Measurements from ENCODE around the gene SRC.

The SRC gene

DNA sequence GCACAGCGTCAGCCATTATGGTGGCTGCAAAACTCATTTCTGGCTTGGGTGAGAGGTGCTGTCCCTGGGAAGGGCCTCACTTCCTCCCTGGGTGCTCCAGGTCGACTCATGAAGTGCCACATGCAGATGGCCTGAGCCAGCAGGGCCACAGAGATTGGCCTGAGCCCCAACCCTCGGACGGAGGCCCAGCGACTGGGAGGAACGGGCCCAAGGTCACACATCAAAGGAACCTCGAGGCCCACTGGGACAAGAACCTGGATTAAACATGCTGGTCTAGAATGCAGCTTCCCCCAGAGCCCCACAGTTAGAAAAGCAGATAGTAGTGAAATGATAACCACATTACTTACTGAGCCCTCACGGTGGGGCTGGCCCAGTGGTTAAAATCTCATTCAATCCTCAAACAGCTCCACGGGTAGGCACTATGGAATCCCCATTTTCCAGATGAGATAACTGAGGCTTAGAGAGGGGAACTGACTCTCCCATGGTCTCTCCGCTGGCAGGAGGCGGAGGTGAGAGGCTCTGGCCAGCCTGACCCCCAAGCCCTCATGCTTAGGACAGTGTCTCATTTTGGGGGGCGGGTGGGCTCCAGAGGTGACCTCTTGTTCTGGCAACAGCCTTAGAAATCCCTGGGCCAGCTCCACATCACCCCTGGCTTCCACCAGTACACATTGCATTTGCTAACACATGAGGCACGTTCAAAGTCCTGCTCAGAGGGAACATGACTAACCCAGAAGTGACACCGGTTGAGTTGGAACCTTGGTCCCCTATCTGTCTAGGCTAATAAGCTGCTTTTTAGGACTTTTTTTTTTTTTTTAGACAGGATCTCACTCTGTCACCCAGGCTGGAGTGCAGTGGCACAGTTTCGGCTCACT lies 53.0 kb downstream of the SRC start:
- DNase-seq = no peak

- no peak for DNase-seq
These were observed 55.5 kb downstream of the SRC start for GRCh38 chr20:37401282-37401929.

GRCh38 chr20:37401930-37402675 lies 56.2 kb downstream of the SRC start:
- no peak for DNase-seq

GRCh38 chr20:37403107-37404033 lies 57.4 kb downstream of the SRC start:
- DNase-seq = no peak

- no peak for DNase-seq
These were observed 58.5 kb downstream of the SRC start for GRCh38 chr20:37404461-37404890.

GRCh38 chr20:37405351-37405897 lies 59.5 kb downstream of the SRC start:
- no peak for DNase-seq

- DNase-seq = peak; percentile 32 to 58
These were observed 60.4 kb downstream of the SRC start for GRCh38 chr20:37406010-37406998.

DNA sequence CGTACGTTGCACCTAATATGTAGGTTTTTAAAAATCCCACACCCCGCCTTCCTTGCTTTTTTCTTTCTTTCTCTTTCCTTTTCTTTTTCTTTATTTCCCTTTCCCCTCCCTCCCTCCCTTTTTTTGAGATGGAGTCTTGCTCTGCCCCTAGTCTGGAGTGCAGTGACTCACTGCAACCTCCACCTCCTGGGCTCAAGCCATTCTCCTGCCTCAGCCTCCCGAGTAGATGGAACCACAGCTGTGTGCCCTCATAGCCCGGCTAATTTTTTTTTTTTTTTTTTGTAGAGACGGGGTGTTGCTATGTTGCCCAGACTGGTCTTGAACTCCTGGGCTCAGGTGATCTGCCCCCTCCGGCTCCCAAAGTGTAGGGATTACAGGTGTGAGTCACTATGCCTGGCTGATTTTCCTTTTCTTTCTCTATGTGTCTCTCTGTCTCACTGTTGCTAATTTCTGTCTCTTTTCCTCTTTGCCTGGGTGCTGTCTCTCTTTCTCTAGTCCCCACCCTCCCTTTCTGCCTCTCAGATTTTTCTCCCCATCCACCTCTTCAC lies 61.2 kb downstream of the SRC start:
- DNase-seq = no peak

DNA sequence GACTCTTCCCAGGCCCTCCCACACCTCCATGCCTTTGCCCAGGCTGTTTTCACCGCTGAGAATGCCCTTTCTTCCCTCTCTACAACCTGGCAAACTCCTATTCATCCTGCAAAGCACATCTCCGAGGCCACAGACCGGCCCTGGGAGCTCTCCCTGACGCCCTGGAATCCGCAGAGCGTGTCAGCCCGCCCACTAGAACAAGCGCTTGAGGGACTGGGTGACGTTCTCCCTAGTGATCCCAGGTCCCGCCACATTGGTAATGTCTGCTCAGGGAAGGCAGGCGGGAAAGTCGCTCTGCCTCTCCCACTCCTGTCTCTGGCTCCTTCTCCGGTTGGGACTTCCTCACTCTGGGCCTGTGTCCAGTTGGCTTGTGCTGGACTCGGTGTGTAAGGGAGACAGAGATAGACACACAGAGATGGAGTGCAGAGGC lies 61.6 kb downstream of the SRC start:
- DNase-seq = no peak

DNA sequence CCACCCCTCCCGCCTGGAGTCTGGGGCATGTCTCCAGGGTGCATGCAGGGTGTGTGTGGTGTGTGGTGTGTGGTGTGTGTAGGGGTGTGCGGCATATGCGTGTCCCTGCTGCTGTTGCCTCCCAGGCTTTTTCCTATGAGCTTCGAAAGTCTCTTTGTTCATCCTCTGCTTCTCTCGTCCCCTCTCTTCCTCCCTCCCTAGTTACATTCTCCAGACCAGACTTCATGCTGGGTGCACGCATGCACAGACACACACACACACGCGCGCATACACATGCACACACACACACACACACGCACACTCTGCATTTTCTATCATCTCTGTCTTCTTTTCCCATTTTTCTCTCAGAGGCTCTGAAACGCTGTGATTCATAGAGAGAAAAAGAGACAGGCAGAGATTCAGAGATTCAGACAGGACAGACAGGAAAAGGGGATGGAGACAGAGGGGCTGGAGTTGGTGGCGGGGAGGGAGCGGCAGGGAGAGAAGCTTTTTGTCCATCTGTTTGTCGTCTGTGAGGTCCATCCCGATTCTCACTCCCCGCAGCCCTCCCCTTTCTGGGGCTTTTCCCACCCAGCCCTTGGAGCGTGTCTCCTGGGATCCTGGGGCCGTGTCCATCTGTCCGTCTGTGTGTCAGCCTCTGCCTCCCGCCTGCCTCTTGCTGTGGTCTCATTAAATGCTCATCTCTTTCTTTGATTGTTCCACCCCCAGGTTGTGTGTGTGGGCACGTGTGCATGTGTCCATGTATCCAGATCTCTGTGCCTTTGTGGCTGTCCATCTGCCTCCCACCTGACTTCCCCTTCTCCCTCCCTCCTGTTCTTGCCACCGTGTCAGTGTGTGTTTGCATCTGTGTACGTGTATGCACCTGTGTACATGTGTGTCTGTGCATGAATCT lies 62.6 kb downstream of the SRC start:
- no peak for DNase-seq

DNA sequence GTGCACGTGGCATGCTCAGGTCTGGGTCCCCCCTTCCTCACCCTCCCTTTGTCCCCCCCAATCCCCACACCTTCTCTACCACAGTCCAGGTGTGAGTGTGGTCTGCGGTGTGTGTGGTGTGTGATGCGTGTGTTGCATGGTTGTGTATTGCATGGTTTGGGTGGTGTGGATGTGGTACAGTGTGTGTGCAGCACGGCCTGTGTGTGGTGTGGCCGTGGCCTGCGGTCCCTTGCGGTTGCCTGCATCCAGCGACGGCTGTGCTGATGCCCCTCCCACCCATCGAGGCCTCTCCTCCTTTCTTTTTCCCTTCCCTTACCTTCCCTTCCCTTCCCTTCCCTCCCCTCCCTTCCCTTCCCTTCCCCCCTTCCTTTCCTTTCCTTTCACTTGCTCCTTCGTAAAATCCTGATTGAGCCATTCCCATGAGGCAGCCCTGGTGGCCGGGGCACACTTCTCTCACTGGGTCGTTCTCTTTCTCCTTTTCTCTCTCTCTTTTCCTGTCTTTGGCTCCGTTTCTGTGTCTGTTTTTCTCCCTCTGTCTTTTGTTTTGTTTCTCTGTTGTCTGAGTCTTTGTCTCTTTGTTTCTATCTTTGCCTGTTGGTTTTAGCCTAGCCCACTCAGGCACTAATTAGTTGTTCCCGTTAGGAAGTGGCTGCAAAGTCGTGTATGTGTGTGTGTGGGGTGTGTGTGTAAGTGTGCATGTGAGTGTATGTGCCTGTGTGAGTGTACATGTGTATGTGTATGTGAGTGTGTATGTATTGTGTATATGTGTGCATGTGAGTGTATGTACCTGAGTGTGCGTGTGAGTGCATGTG lies 65.7 kb downstream of the SRC start:
- DNase-seq = no peak

DNA sequence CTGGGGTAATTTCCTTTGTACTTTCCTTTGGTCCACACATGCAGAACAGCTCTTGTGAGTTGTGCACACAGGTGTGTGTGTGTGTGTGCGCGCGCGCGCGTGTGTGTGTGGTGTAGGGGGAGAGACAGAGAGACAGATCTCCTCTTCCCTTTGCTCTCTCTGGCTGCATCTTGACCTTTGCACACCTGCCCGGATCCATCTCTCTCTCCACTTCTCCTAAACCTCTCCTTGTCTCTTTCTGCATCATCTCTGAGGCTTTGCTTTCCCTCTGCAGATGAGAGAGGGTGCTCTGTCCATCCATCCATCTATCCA lies 67.0 kb downstream of the SRC start:
- DNase-seq = no peak

GRCh38 chr20:37413379-37413778 lies 67.4 kb downstream of the SRC start:
- DNase-seq = no peak

- no peak for DNase-seq
These were observed 68.5 kb downstream of the SRC start for GRCh38 chr20:37414224-37415035.

DNA sequence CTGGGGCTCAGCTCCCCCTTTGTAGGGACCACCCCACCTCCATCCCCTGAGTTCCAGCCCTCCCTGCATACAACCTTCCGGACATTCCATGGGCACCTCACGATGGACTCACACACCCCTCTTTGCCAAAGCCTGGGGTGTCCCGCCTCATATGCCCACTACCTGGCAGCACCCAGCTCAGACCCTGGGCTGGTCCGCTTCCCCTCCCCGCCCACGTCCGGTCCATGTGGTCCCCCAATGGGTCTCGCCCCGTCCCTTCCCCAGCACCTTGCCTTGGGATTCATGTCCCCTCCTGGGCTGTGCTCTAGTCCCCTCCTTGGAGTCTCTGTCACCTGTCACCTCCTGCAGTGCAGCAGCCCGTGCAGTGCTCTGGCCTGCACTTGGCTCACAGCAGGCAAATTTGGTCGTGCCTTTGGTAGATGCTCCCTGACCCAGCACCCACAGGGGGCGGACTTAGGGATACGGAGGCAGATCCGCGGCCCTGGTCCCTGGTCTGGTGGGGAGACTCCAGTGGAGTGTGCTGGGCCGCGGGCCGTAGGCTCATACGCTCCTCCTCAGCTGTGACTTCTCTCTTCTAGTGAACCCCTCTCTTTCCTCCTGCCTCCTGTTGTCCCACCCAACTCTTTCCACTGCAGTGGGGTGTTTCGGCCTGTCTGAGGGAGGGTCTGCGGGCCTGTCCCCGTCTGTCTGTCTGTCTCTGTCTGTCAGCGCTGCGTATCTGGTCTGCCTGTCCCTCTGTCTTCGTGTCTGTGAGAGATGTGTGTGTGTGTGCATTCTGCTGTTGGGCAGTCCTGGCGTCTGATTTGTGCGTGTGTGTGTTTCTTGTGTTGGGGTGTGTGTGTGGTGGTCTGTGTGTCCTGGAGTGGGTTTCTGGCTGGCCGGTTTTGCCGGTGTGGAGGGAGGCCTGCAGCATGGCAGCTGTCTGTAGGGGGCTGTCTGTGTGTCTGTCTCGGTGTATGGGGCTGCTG lies 69.5 kb downstream of the SRC start:
- no peak for DNase-seq

- no peak for DNase-seq
These were observed 70.3 kb downstream of the SRC start for GRCh38 chr20:37416100-37416847.
